ENCODE measurements around the gene ZNF334. TPM values are rescaled to one million over a fixed set of nuclear protein-coding genes. Genes with fewer than 3 reads are reported as not detected.
A peak's percentile ranks its signal among the peaks of the same experiment; 100 is the strongest.

The ZNF334 gene
- 3.0 TPM for total RNA-seq
- long read RNA-seq, partial matches to known transcripts = 1 of 1 reads
- long read RNA-seq, other reads (novel, unspliced or antisense) = 0 of 1 reads

DNA sequence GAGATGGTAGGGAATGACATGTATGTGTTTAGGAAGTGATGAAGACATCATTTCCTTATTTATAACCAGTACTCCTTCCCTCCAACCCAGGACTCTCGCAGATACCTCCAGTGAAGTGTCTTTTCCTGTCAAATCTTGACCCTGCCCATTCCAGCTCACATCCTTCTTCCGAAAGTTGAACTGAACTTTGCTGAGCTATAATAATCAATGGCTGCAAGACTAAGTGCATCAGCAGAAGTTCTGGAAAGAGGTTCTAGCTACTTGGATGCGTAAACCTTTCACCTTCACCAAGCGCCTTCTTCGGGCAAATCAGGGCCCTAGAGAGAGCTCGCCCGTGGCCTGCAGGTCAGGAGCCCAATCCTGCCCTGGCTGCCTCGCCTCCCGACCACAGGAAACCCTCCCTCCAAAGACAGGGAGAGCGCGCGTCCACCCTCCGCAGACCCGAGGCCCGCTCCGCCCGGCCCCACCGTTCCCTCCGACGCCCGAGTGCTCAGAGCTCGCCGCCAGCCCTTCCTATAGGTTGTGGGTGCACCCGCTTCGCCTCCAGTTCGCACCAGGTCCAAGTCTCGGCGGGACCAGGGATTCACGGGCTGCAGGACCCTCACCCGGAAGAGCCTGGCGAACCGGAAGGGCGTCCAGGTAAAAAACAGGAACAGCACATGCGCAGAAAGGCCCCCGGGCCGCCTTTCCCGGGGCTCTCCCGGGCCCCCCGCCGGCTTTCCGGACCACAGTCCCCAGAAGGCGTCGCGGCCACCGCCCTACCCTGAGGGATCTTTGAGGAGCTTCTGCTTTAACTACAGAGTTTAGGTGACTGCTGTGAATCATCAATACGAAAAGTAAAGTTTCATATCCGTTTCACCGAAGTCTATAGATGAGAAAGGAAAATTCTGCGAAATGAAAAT lies at the start of gene ZNF334:
TSS of gene ZNF334 (minus strand) at position 617 of the 902 bp plus-strand sequence. CDS start 1,457 bp downstream, outside the sequence.
- no peaks in the 10 kb centered on the region for H3K9me3 ChIP-seq
- intact Hi-C loops (cut with DNase I) = no loop called here
- peaks cover 20% of the 10 kb centered on the region for H3K27me3 ChIP-seq
- H3K4me3 ChIP-seq = peak within 1 kb of the TSS; percentile 65
- TF ChIP-seq, protein P1, sequence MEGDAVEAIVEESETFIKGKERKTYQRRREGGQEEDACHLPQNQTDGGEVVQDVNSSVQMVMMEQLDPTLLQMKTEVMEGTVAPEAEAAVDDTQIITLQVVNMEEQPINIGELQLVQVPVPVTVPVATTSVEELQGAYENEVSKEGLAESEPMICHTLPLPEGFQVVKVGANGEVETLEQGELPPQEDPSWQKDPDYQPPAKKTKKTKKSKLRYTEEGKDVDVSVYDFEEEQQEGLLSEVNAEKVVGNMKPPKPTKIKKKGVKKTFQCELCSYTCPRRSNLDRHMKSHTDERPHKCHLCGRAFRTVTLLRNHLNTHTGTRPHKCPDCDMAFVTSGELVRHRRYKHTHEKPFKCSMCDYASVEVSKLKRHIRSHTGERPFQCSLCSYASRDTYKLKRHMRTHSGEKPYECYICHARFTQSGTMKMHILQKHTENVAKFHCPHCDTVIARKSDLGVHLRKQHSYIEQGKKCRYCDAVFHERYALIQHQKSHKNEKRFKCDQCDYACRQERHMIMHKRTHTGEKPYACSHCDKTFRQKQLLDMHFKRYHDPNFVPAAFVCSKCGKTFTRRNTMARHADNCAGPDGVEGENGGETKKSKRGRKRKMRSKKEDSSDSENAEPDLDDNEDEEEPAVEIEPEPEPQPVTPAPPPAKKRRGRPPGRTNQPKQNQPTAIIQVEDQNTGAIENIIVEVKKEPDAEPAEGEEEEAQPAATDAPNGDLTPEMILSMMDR (IDR thresholded peaks at IDR 0.05) = no peak
- DNase-seq (peak; percentile 87), ATAC-seq (peak; percentile 96)
- no peaks in the 10 kb centered on the region for H3K4me1 ChIP-seq
- no peak within 1 kb of the TSS for H3K27ac ChIP-seq
- no peaks in the 10 kb centered on the region for H3K36me3 ChIP-seq

DNA sequence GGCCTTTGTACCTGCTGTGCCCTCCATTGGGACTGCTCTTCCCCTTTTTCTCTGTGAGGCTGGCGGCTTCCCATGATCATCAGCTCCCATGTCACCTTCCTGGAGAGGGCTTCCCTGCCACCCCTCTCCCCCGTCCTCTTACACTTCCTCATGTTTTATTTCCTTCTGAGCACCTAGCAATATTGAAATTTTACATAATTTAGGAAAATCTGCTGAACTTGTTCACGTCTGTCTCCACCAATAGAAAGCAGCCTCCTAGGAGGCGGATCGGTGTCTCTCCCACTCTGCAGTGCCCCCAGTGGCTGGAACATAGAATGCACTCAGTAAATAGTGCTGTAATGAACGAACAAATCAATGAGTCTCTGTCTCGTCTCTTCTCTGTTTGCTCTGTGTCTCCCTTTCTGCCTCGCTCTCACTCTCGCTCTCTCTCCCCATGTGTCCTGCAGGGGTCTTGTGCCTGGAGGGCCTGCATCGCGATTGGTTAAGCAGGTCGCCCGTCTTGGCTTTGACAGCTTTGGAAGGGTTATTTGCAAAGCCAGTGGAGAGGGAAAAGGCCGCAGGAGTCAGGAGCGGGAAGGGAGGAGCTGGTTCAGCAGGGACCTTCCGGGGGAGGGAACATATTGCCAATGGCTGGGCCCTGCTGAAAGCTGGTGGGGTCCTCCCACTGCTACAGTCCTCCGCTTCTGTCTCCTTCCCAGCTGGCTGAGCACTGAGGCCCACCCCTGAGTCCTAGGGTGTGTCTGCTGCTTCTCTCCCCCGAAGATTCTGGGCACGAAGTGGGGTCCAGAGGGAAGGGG lies 49.2 kb upstream of the ZNF334 start:
- Histone ChIP-seq H3K4me3 (peak overlapping the region; percentile 28), H3K27ac (peak overlapping the region; percentile 5), H3K9me3 (no peaks in the 10 kb centered on the region), H3K4me1 (peaks cover 9% of the 10 kb centered on the region), H3K36me3 (no peaks in the 10 kb centered on the region), H3K27me3 (no peaks in the 10 kb centered on the region)
- TF ChIP-seq, protein P1 (IDR thresholded peaks at IDR 0.05) = peak; percentile 91
- ATAC-seq = peak; percentile 92
- DNase-seq = no peak
- intact Hi-C loops (cut with DNase I) = no loop called here

DNA sequence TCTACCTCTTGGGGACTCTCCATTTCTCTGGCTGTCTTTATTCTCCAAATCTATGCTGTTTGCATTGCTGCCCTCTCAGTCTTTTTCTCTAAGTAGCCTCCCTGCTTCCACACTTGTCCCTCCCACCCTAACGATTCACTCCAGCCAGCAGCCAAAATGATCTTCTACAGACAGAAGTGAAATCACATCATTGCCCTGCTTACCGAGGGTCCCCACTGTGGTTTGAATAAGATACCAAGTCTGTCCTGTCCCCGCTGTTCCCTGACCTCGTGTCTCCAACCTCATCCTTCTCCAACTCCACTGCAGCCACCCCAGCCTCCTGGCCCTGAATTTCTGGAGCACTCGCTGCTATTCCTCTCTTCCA lies 48.6 kb upstream of the ZNF334 start:
- intact Hi-C loops (cut with DNase I) = no loop called here
- H3K9me3 ChIP-seq = no peaks in the 10 kb centered on the region
- H3K27me3 ChIP-seq = no peaks in the 10 kb centered on the region
- H3K4me3 ChIP-seq = peak overlapping the region; percentile 28
- peaks cover 9% of the 10 kb centered on the region for H3K4me1 ChIP-seq
- TF ChIP-seq, protein P1 (IDR thresholded peaks at IDR 0.05) = no peak
- ATAC-seq = no peak
- DNase-seq = no peak
- H3K27ac ChIP-seq = peak overlapping the region; percentile 5
- H3K36me3 ChIP-seq = no peaks in the 10 kb centered on the region

DNA sequence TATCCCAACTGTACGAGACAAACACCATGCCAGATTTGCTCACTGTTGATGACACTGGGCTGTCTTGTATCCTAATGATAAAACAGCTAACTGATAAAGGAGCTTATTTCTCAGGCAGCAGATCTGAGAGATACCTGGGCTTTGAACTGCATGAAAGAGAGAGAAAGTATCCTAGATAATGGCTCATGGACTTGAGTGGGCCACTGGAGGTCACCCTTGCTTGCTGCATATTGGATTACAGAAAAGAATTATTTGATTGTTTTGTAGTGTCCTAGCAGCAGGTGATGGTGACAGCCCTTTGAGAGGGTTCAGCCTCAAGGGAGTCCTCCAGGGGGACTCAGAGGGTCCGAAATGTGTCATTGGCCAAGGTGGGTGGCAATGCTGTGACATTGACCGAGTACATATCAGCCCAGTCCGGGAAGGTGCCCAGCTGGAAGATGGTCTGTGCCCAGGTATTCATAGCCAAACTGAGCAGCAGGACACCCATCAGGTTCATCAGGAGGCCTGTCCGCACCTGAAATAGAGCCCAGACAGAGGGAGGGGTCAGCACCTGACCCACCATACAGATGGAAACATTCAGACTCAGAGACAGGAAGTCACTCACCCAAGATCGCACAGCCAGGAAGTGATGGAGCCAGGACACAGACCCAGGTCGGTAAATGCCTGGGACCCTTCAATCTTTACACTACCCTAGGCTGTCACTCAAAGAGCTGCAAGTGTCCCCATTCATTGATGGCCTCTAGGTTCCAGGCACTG lies 46.5 kb upstream of the ZNF334 start:
- no peaks in the 10 kb centered on the region for H3K36me3 ChIP-seq
- no peak for DNase-seq
- intact Hi-C loops (cut with DNase I) = no loop called here
- H3K4me1 ChIP-seq = peaks cover 9% of the 10 kb centered on the region
- TF ChIP-seq, protein P1 (IDR thresholded peaks at IDR 0.05) = no peak
- H3K4me3 ChIP-seq = no peak overlapping the region
- ATAC-seq = no peak
- no peaks in the 10 kb centered on the region for H3K9me3 ChIP-seq
- no peaks in the 10 kb centered on the region for H3K27me3 ChIP-seq
- H3K27ac ChIP-seq = no peak overlapping the region

DNA sequence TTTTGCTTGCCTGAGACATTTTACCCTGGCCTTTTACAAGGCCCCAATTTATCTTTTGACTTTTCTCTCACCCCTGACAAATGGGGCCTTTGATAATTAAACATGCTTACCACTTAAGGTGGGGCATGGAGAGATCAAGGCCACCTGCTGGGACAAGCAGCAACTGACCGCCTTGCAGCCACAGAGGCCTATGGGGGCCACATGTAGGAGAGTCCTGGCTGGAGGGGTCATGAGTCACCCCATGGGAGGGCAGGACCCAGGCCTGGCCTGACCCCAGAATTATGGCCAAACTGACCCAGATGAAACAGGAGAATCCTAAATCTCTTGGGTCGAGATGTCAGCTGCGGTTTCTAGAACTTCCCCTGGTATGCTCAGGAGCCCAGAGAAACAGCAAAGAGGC lies 45.6 kb upstream of the ZNF334 start:
- H3K4me3 ChIP-seq = no peak overlapping the region
- H3K9me3 ChIP-seq = no peaks in the 10 kb centered on the region
- H3K27me3 ChIP-seq = peaks cover 4% of the 10 kb centered on the region
- TF ChIP-seq, protein P1 (IDR thresholded peaks at IDR 0.05) = no peak
- peaks cover 9% of the 10 kb centered on the region for H3K4me1 ChIP-seq
- no peak overlapping the region for H3K27ac ChIP-seq
- no peak for ATAC-seq
- intact Hi-C loops (cut with DNase I) = no loop called here
- no peaks in the 10 kb centered on the region for H3K36me3 ChIP-seq
- no peak for DNase-seq
